ENCODE measurements around the gene DHX15.
"Not testable (repeated sequence)": the region's sequence is repeated elsewhere in the genome, so short reads cannot be mapped to it uniquely, and the experiment has no call there.

DHX15 gene

GRCh38 chr4:24544208-24544988 is 40.0 kb downstream of the DHX15 start:
- no peak for DNase-seq (ENCODE audit: low read depth)

- no peak for DNase-seq (ENCODE audit: low read depth)
These were observed 47.3 kb downstream of the DHX15 start for GRCh38 chr4:24537025-24537424.

GRCh38 chr4:24535399-24535798 is 49.0 kb downstream of the DHX15 start:
- no peak for DNase-seq (ENCODE audit: low read depth)

- DNase-seq (ENCODE audit: low read depth): no peak
These were observed 51.0 kb downstream of the DHX15 start for GRCh38 chr4:24533364-24533763.

GRCh38 chr4:24529555-24529954 is 54.8 kb downstream of the DHX15 start:
- DNase-seq (ENCODE audit: low read depth): no peak

GRCh38 chr4:24527371-24527770 is 57.0 kb downstream of the DHX15 start:
- DNase-seq (ENCODE audit: low read depth): no peak

- no peak for DNase-seq (ENCODE audit: low read depth)
These were observed 62.8 kb downstream of the DHX15 start for GRCh38 chr4:24521544-24521943.

- no peak for DNase-seq (ENCODE audit: low read depth)
These were observed 64.7 kb downstream of the DHX15 start for GRCh38 chr4:24519649-24520048.

- no peak for DNase-seq (ENCODE audit: low read depth)
These were observed 66.7 kb downstream of the DHX15 start for GRCh38 chr4:24517676-24518075.

GRCh38 chr4:24516926-24517325 is 67.4 kb downstream of the DHX15 start:
- no peak for DNase-seq (ENCODE audit: low read depth)

GRCh38 chr4:24515698-24516097 is 68.7 kb downstream of the DHX15 start:
- DNase-seq (ENCODE audit: low read depth): no peak

- no peak for DNase-seq (ENCODE audit: low read depth)
These were observed 69.5 kb downstream of the DHX15 start for GRCh38 chr4:24514808-24515207.

GRCh38 chr4:24513718-24514117 is 70.6 kb downstream of the DHX15 start:
- DNase-seq (ENCODE audit: low read depth): no peak

GRCh38 chr4:24511371-24512063 is 72.8 kb downstream of the DHX15 start:
- DNase-seq (ENCODE audit: low read depth): no peak

GRCh38 chr4:24510091-24510490 is 74.3 kb downstream of the DHX15 start:
- no peak for DNase-seq (ENCODE audit: low read depth)

- DNase-seq (ENCODE audit: low read depth): no peak
These were observed 75.8 kb downstream of the DHX15 start for GRCh38 chr4:24508541-24508940.

- DNase-seq (ENCODE audit: low read depth): no peak
These were observed 76.9 kb downstream of the DHX15 start for GRCh38 chr4:24507439-24507838.

GRCh38 chr4:24503090-24503489 is 81.3 kb downstream of the DHX15 start:
- DNase-seq (ENCODE audit: low read depth): not testable (repeated sequence)

- DNase-seq (ENCODE audit: low read depth): no peak
These were observed 87.1 kb downstream of the DHX15 start for GRCh38 chr4:24497221-24497620.

- DNase-seq (ENCODE audit: low read depth): no peak
These were observed 87.8 kb downstream of the DHX15 start for GRCh38 chr4:24496597-24496996.

- no peak for DNase-seq (ENCODE audit: low read depth)
These were observed 89.0 kb downstream of the DHX15 start for GRCh38 chr4:24495388-24495787.

- DNase-seq (ENCODE audit: low read depth): no peak
These were observed 94.5 kb downstream of the DHX15 start for GRCh38 chr4:24489870-24490269.

GRCh38 chr4:24488399-24489164 is 95.8 kb downstream of the DHX15 start:
- peak; percentile 32 for DNase-seq (ENCODE audit: low read depth)

All from activated T-helper 9 cell treated with anti-CD3 and anti-CD28 coated beads, Interleukin-2, amount 50 U/mL, for 16 hours (primary cell).